IgD-negative memory B cell (primary cell): ENCODE data around the gene MRPL24. TPM values are rescaled to one million over a fixed set of nuclear protein-coding genes. Genes with fewer than 3 reads are reported as not detected.
A peak's percentile ranks its signal among the peaks of the same experiment; 100 is the strongest.
"Not testable (repeated sequence)": the region's sequence is repeated elsewhere in the genome, so short reads cannot be mapped to it uniquely, and the experiment has no call there.

Experiments used
- H3K27ac Mint-ChIP-seq, 3 donors: one replicate each; pipeline ENCODE4 v1.8.0; 2020 to 2022; ENCODE audit warnings: mild to moderate bottlenecking in 3 of 3, mixed read lengths in 3 of 3, moderate library complexity in 1 of 3
- H3K27me3 Mint-ChIP-seq: one replicate; pipeline ENCODE4 v1.8.0; 2021; ENCODE audit warnings: mixed read lengths
- H3K36me3 Mint-ChIP-seq: one replicate; pipeline ENCODE4 v1.8.0; 2020; ENCODE audit warnings: mild to moderate bottlenecking, mixed read lengths
- H3K4me1 Mint-ChIP-seq, 3 donors: one replicate each; pipeline ENCODE4 v1.8.0; 2020 to 2022; ENCODE audit warnings: mixed read lengths in 3 of 3, mild to moderate bottlenecking in 1 of 3
- H3K4me3 Mint-ChIP-seq, 4 donors: one replicate each; pipeline ENCODE4 v1.8.0; 2020 to 2022; ENCODE audit warnings: mild to moderate bottlenecking in 4 of 4, mixed read lengths in 4 of 4, moderate library complexity in 3 of 4
- H3K9me3 Mint-ChIP-seq, 3 donors: one replicate each; pipeline ENCODE4 v1.8.0; 2020 to 2021; ENCODE audit warnings: mixed read lengths in 3 of 3, mild to moderate bottlenecking in 1 of 3
- polyA plus RNA-seq: library from polyadenylated mRNA; unstranded; fragments of 300-500 nt; fragmentation: Illumina TruSeq; gene quantifications from one replicate; pipeline ENCODE4 v1.2.3, GENCODE V29; 2021

MRPL24 gene
- polyA plus RNA-seq, 1 donor from 2014 or later = 93.7 TPM

- H3K36me3 Mint-ChIP-seq = peaks cover 4% of the 10 kb centered on the region
- H3K27ac Mint-ChIP-seq = peak overlapping the region in 2 of 3 donors; percentile 79
Measured at GRCh38 chr1:156767879-156768604, 27.2 kb upstream of the MRPL24 start.

GRCh38 chr1:156767101-156767878 is 26.4 kb upstream of the MRPL24 start, which contains the start of gene PRCC:
Gene PRCC, plus strand, starts transcription at chr1:156767535. Its CDS starts 237 bp downstream, at chr1:156767772.
- no peak within 1 kb of the TSS for H3K4me3 Mint-ChIP-seq

More at GRCh38 chr1:156767879-156768604, 27.2 kb upstream of the MRPL24 start:
- Mint-ChIP-seq H3K4me1 (peaks cover 26 to 37% (median 26%) of the 10 kb centered on the region in 3 donors), H3K9me3 (peaks cover 0 to 1% (median 0%) of the 10 kb centered on the region in 3 donors), H3K27me3 (no peaks in the 10 kb centered on the region), H3K4me3 (no peak overlapping the region)

DNA sequence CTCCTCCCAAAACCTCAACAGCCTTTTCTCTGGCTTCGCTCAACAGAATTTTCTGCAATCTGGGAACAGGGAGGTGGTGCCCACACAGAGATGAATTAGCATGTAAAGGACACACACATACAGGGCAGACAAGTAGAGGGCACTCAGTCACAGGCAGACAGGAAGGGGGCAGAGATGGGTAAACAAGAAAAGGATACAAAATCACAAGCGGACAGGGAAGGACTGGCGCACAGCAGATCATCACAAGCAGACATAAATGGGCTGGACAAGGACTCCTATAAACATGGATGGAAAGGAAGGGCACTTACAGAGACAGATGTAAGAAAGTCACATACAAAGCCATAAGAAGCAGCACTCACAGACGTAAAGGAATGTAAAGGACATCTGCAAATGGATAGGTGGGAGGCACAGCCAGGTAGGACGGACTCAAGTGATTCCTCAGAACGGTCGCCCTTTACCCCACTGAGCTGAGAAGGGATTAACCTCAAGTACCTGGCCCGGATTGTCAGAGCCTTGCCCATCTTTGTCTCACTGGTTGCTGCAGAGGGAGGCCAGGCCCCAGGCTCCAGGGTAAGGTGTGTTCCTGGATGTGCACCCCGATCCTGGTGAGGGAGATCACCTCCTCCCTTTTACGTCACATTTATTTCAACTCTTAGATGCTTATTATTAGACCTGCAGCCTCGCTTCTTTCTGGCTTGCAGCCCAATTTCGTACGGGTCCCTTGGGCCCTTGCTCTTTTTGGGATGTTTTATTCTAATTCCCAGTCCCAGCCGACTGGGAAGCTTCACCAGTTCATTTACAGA is 25.6 kb upstream of the MRPL24 start:
- peaks cover 4% of the 10 kb centered on the region for H3K36me3 Mint-ChIP-seq
- peak overlapping the region in 1 of 3 donors; percentile 79 for H3K27ac Mint-ChIP-seq
- no peaks in the 10 kb centered on the region for H3K9me3 Mint-ChIP-seq
- H3K27me3 Mint-ChIP-seq = no peaks in the 10 kb centered on the region
- H3K4me3 Mint-ChIP-seq = no peak overlapping the region
- H3K4me1 Mint-ChIP-seq = peaks cover 18 to 27% (median 22%) of the 10 kb centered on the region in 3 donors

More at GRCh38 chr1:156767101-156767878, 26.4 kb upstream of the MRPL24 start, which contains the start of gene PRCC:
- no peaks in the 10 kb centered on the region for H3K27me3 Mint-ChIP-seq
- H3K36me3 Mint-ChIP-seq = peaks cover 4% of the 10 kb centered on the region
- peak within 1 kb of the TSS; percentile 79 for H3K27ac Mint-ChIP-seq
- H3K4me1 Mint-ChIP-seq = peaks cover 19 to 30% (median 22%) of the 10 kb centered on the region in 3 donors
- no peaks in the 10 kb centered on the region for H3K9me3 Mint-ChIP-seq

- H3K4me1 Mint-ChIP-seq = peaks cover 11 to 19% (median 14%) of the 10 kb centered on the region in 3 donors
- H3K27ac Mint-ChIP-seq = peak overlapping the region in 2 of 3 donors; percentile 49 to 79
- H3K36me3 Mint-ChIP-seq = peaks cover 2% of the 10 kb centered on the region
- H3K4me3 Mint-ChIP-seq = no peak overlapping the region
- no peaks in the 10 kb centered on the region for H3K27me3 Mint-ChIP-seq
- no peaks in the 10 kb centered on the region for H3K9me3 Mint-ChIP-seq
Measured at GRCh38 chr1:156765666-156766065, 24.8 kb upstream of the MRPL24 start.

DNA sequence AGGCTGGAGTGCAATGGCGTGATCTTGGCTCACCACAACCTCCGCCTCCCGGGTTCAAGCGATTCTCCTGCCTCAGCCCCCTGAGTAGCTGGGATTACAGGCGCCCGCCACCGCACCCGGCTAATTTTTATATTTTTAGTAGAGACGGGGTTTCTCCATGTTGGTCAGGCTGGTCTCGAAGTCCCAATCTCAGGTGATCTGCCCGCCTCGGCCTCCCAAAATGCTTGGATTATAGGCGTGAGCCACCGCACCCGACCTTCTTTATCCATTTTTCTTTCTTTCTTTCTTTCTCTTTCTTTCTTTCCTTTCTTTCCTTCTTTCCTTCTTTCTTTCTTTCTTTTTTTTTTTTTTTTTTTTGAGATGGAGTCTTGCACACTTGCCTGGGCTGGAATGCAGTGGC is 24.2 kb upstream of the MRPL24 start:
- H3K4me1 Mint-ChIP-seq = peaks cover 9 to 18% (median 14%) of the 10 kb centered on the region in 3 donors
- not testable (repeated sequence) for H3K36me3 Mint-ChIP-seq, H3K4me3 Mint-ChIP-seq, H3K27me3 Mint-ChIP-seq, H3K27ac Mint-ChIP-seq, H3K9me3 Mint-ChIP-seq

GRCh38 chr1:156760796-156761104 is 19.9 kb upstream of the MRPL24 start:
- Mint-ChIP-seq H3K27ac (no peak overlapping the region), H3K36me3 (no peaks in the 10 kb centered on the region), H3K27me3 (no peaks in the 10 kb centered on the region), H3K9me3 (no peaks in the 10 kb centered on the region), H3K4me3 (no peak overlapping the region), H3K4me1 (peaks cover 0 to 4% (median 2%) of the 10 kb centered on the region in 3 donors)

GRCh38 chr1:156760092-156760795 is 19.4 kb upstream of the MRPL24 start:
- Mint-ChIP-seq H3K27me3 (no peaks in the 10 kb centered on the region), H3K9me3 (no peaks in the 10 kb centered on the region), H3K4me1 (peaks cover 4 to 9% (median 7%) of the 10 kb centered on the region in 3 donors), H3K36me3 (no peaks in the 10 kb centered on the region), H3K27ac (no peak overlapping the region), H3K4me3 (no peak overlapping the region)

DNA sequence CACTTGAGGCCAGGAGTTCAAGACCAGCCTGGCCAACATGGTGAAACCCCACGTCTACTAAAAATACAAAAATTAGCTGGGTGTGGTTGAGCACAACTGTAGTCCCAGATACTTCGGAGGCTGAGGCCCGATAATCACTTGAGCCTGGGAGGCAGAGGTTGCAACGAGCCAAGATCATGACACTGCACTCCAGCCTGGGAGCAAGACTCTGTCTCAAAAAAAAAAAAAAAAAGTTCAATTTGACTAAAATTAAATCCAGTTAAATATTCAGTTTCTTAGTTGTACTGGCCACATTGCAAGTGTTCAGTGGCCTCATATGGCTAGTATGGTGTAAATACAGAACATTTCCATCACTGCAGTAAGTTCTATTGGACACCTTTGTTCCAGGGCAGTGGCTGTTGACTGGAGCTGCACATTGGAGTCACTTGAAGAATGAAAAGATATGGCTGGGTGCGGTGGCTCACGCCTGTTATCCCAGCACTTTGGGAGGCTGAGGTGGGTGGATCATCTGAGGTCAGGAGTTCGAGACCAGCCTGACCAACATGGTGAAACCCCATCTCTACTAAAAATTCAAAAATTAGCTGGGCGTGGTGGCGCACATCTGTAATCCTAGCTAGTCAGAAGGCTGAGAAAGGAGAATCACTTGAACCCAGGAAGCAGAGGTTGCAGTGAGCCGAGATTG is 16.8 kb upstream of the MRPL24 start:
- not testable (repeated sequence) for H3K9me3 Mint-ChIP-seq, H3K36me3 Mint-ChIP-seq
- peaks cover 13 to 17% (median 14%) of the 10 kb centered on the region in 3 donors for H3K4me1 Mint-ChIP-seq

GRCh38 chr1:156756355-156756754 is 15.5 kb upstream of the MRPL24 start:
- no peaks in the 10 kb centered on the region for H3K27me3 Mint-ChIP-seq
- H3K9me3 Mint-ChIP-seq = no peaks in the 10 kb centered on the region
- H3K4me3 Mint-ChIP-seq = no peak overlapping the region
- no peaks in the 10 kb centered on the region for H3K36me3 Mint-ChIP-seq
- H3K27ac Mint-ChIP-seq = no peak overlapping the region
- peaks cover 17 to 18% (median 18%) of the 10 kb centered on the region in 3 donors for H3K4me1 Mint-ChIP-seq

More for the DNA sequence above, 16.8 kb upstream of the MRPL24 start:
- H3K4me3 Mint-ChIP-seq, H3K27me3 Mint-ChIP-seq, H3K27ac Mint-ChIP-seq: not testable (repeated sequence)

GRCh38 chr1:156755527-156755950 is 14.7 kb upstream of the MRPL24 start:
- peak overlapping the region in 1 of 4 donors; percentile 79 for H3K4me3 Mint-ChIP-seq
- H3K9me3 Mint-ChIP-seq = no peaks in the 10 kb centered on the region
- no peaks in the 10 kb centered on the region for H3K27me3 Mint-ChIP-seq
- H3K4me1 Mint-ChIP-seq = peaks cover 19% of the 10 kb centered on the region in 3 donors
- H3K36me3 Mint-ChIP-seq = no peaks in the 10 kb centered on the region
- H3K27ac Mint-ChIP-seq = no peak overlapping the region

- Mint-ChIP-seq H3K4me3 (peak overlapping the region in 2 of 4 donors; percentile 17 to 88), H3K27me3 (no peaks in the 10 kb centered on the region), H3K36me3 (no peaks in the 10 kb centered on the region), H3K4me1 (peaks cover 26 to 32% (median 31%) of the 10 kb centered on the region in 3 donors), H3K9me3 (no peaks in the 10 kb centered on the region), H3K27ac (peak overlapping the region in 2 of 3 donors; percentile 64 to 76)
Measured at GRCh38 chr1:156754219-156754618, 13.3 kb upstream of the MRPL24 start.

- Mint-ChIP-seq H3K9me3 (no peaks in the 10 kb centered on the region), H3K4me1 (peaks cover 34 to 44% (median 42%) of the 10 kb centered on the region in 3 donors), H3K27me3 (no peaks in the 10 kb centered on the region), H3K36me3 (no peaks in the 10 kb centered on the region), H3K27ac (peak overlapping the region in 1 of 3 donors; percentile 96), H3K4me3 (peak overlapping the region; percentile 87 to 96 (median 92))
Measured at GRCh38 chr1:156752843-156753482, 12.1 kb upstream of the MRPL24 start.

GRCh38 chr1:156751757-156752481 is 11.0 kb upstream of the MRPL24 start:
- Mint-ChIP-seq H3K27me3 (no peaks in the 10 kb centered on the region), H3K36me3 (no peaks in the 10 kb centered on the region), H3K27ac (peak overlapping the region; percentile 86 to 96 (median 90)), H3K4me1 (peaks cover 42 to 52% (median 48%) of the 10 kb centered on the region in 3 donors), H3K4me3 (peak overlapping the region; percentile 87 to 96 (median 92)), H3K9me3 (no peaks in the 10 kb centered on the region)
